ENCODE measurements around the gene PACRG. TPM values are rescaled to one million over a fixed set of nuclear protein-coding genes. Genes with fewer than 3 reads are reported as not detected.
"Not testable (repeated sequence)": the region's sequence is repeated elsewhere in the genome, so short reads cannot be mapped to it uniquely, and the experiment has no call there.

Gene PACRG
- total and polyA plus RNA-seq, 2 of the 8 experiments (the other 6 are each of a cell fraction or from before 2014, with no cell fraction given), result 0.44 to 0.54 TPM

DNA sequence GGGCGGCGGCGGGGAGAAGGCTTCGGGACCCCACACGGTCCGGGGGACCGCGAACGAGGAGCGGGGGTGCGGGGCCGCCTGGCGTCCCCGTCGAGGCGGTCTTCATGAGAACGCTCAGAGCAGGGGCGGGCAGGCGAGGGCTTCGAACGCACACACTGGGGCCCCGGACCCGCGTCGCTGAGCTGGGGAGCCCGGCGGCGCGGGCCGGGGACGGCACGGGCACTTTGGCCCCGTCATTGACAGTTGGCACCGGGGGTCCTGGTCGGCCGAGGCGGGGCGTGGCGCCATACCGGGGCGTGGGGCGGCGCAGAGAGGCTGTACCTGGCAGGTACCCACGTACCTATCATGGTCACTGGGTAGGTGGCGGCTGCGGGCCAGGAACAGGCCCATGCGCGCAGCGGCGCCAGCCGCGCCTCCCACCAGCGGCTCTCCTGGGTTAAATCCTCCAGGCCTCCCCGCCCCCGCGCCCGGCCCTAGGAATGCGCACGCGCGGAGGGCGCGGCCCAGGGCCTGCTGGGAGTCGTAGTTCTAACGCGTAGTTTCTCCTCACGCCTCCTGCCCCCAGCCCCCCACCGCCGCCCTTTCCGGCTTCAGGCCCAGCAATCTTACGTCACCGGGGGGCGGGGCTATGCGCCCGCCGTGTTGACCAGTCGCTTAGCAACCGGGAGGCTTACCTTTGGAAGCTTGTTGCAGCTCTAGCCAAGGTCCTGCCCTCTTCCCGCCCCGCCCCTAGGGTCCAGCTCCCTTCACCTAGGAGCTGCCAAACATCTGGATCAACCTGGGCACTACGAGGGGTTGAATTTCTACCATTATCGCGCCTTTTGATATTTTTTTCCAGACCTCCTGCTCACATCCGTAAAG is at the start of gene PACRG, which contains the start of gene PRKN (continued):
- peak; percentile 80; the same call in 1 of the 2 replicates for TF ChIP-seq SP1 (IDR thresholded peaks at IDR 0.05; ENCODE audit: low read depth, low read length)
- peak; percentile 50; the same call in 1 of the 2 replicates for TF ChIP-seq JUND (IDR thresholded peaks at IDR 0.05; ENCODE audit: low read length)
- peak; percentile 52 to 92; a peak in 2 of 3 replicates for TF ChIP-seq EP300 (IDR thresholded peaks at IDR 0.05; ENCODE audit: borderline replicate concordance in 1 of 2, low read depth in 2 of 2, low read length in 2 of 2)
- TF ChIP-seq JUN (IDR thresholded peaks at IDR 0.05; ENCODE audit: low read depth, low read length), result peak; percentile 64

DNA sequence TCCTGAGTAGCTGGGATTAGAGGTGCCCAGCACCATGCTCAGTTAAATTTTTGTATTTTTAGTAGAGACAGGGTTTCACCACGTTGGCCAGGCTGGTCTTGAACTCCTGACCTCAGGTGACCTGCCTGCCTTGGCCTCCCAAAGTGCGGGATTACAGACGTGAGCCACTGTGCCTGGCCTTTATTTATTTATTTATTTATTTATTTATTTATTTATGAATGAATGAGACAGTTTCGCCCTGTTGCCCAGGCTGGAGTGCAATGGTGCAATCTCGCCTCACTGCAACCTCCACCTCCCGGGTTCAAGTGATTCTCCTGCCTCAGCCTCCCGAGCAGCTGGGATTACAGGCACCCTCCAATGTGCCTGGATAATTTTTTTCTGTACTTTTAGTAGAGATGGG is 48.9 kb upstream of the PACRG start:
- H3K79me1 ChIP-seq (ENCODE audit: low read depth, low read length); CTCF ChIA-PET (ENCODE audit: partially characterized antibody); H3K14ac ChIP-seq (ENCODE audit: insufficient read length); H3K18ac ChIP-seq (ENCODE audit: extremely low read depth, low read length); H3K23ac ChIP-seq (ENCODE audit: insufficient read length); H3K27me3 ChIP-seq (replicated peaks in 1 of 4; ENCODE audit: control insufficient read depth in 3 of 4, extremely low read depth in 1 of 4, insufficient read depth in 3 of 4, low read length in 3 of 4); H3K9me3 ChIP-seq (ENCODE audit: insufficient read depth in 2 of 2, low read depth in 1 of 2, low read length in 1 of 2); H2BK15ac ChIP-seq (ENCODE audit: low read length); H3K4me2 ChIP-seq (ENCODE audit: insufficient read depth in 1 of 2, low read depth in 2 of 2, low read length in 2 of 2); H3K9ac ChIP-seq (replicated peaks in 1 of 4; ENCODE audit: extremely low read depth in 1 of 4, low read depth in 3 of 4, low read length in 3 of 4); H3K27ac ChIP-seq (ENCODE audit: low read depth, low read length); H3K23me2 ChIP-seq (ENCODE audit: low read depth, low read length); H4K91ac ChIP-seq (replicated peaks; ENCODE audit: insufficient read length, low read length); H2AK5ac ChIP-seq (ENCODE audit: low read depth, low read length); H3K4ac ChIP-seq (replicated peaks; ENCODE audit: insufficient read length, low read depth, low read length); H4K20me1 ChIP-seq (replicated peaks in 1 of 2; ENCODE audit: control insufficient read depth in 1 of 2, insufficient read depth in 2 of 2, low read length in 2 of 2); DNase-seq (ENCODE audit: low read depth in 1 of 2, low spot score in 2 of 2); H3K4me3 ChIP-seq (ENCODE audit: extremely low read depth in 1 of 4, insufficient read depth in 2 of 4, low read depth in 3 of 4, low read length in 4 of 4); H3K36me3 ChIP-seq (ENCODE audit: control insufficient read depth in 2 of 4, insufficient read depth in 4 of 4, low read length in 3 of 4); H3K79me2 ChIP-seq (ENCODE audit: control insufficient read depth in 1 of 2, insufficient read depth in 2 of 2, low read length in 2 of 2); H2BK120ac ChIP-seq (replicated peaks; ENCODE audit: low read depth, low read length); H3K4me1 ChIP-seq (replicated peaks in 1 of 4; ENCODE audit: control insufficient read depth in 3 of 4, insufficient read depth in 4 of 4, low read length in 3 of 4); H2AFZ ChIP-seq (ENCODE audit: low read length); H2BK20ac ChIP-seq (ENCODE audit: low read length); H2BK5ac ChIP-seq (ENCODE audit: low read depth, low read length); H2BK12ac ChIP-seq (ENCODE audit: low read depth, low read length); H4K8ac ChIP-seq (ENCODE audit: extremely low read depth, insufficient read depth, low read length); H3K56ac ChIP-seq (replicated peaks; ENCODE audit: insufficient read length, low read depth, low read length); POLR2A ChIA-PET (ENCODE audit: partially characterized antibody); H4K5ac ChIP-seq (ENCODE audit: insufficient read length, low read depth, low read length); FAIRE-seq: not testable (repeated sequence)
- WGBS, 2 experiments (ENCODE audit: extremely low coverage in 1 of 2, insufficient coverage in 1 of 2, insufficient read length in 1 of 2, insufficient replicate concordance in 2 of 2, low coverage in 1 of 2, low lambda C conversion rate in 2 of 2, missing lambda C conversion rate in 1 of 2), result 94% methylated on average over 7 of the region's 7 CpGs; no CpG with 5 or more reads in 1 of the 2 experiments
